OCI-LY3 (cell line): ENCODE data around the gene OSBPL2.

Experiments used
- H2AFZ ChIP-seq: fragments of 200-600, 300-600 bp; shearing (Covaris generic); 2 replicates; pipeline ENCODE4 v1.6.0; 2014; ENCODE audit warnings: antibody characterized with exemption, low read depth, low read length
- H3K27ac ChIP-seq: fragments of 200-600, 300-600 bp; sonication (generic); 2 replicates; pipeline ENCODE4 v1.5.1; 2014; ENCODE audit warnings: mild to moderate bottlenecking, low read length, moderate library complexity, mixed read lengths
- H3K27me3 ChIP-seq: fragments of 200-600, 300-600 bp; sonication (generic); 2 replicates; pipeline ENCODE4 v1.6.1; 2014; ENCODE audit warnings: low read depth, low read length, mixed read lengths
- H3K36me3 ChIP-seq: fragments of 200-600, 300-600 bp; sonication (generic); replicated peaks from 2 replicates; pipeline ENCODE3; 2014; ENCODE audit warnings: low read depth, low read length, mixed read lengths
- H3K4me1 ChIP-seq: fragments of 300-600, 200-600 bp; sonication (generic); 2 replicates; pipeline ENCODE4 v1.6.1; 2014; ENCODE audit warnings: low read length, mixed read lengths
- H3K4me2 ChIP-seq: fragments of 200-600, 300-600 bp; sonication (generic); 2 replicates; pipeline ENCODE4 v1.6.1; 2014; ENCODE audit warnings: low read length, mixed read lengths
- H3K4me3 ChIP-seq: fragments of 300-600, 200-600 bp; sonication (generic); 2 replicates; pipeline ENCODE4 v1.5.1; 2014; ENCODE audit warnings: antibody characterized with exemption, mild to moderate bottlenecking, low read length, moderate library complexity
- H3K79me2 ChIP-seq: fragments of 300-600, 200-600 bp; shearing (Covaris generic); 2 replicates; pipeline ENCODE4 v1.6.1; 2014; ENCODE audit warnings: mild to moderate bottlenecking, low read length, mixed read lengths
- H3K9ac ChIP-seq: fragments of 300-600, 200-600 bp; shearing (Covaris generic); 2 replicates; pipeline ENCODE4 v1.6.0; 2014; ENCODE audit warnings: mild to moderate bottlenecking, low read length, moderate library complexity
- H3K9me3 ChIP-seq: fragments of 200-600, 300-600 bp; shearing (Covaris generic); 2 replicates; pipeline ENCODE4 v1.6.1; 2014; ENCODE audit warnings: low read length, mixed read lengths; ENCODE audit not compliant: insufficient read depth
- H4K20me1 ChIP-seq: fragments of 200-600, 300-600 bp; sonication (generic); 2 replicates; pipeline ENCODE4 v1.6.1; 2016; ENCODE audit warnings: low read length, mixed read lengths; ENCODE audit not compliant: insufficient read depth
- EZH2phosphoT487 ChIP-seq: fragments of 200-600 bp; shearing (Covaris generic); IDR thresholded peaks from 2 replicates; pipeline ENCODE4 v1.6.1; 2018; ENCODE audit warnings: antibody characterized with exemption, mixed run types, low read depth
- TF ChIP-seq, protein P1 (sequence below): fragments of 200-600, 300-600 bp; sonication (generic); IDR thresholded peaks from 2 replicates; pipeline ENCODE4 v1.5.1; 2014; ENCODE audit warnings: antibody characterized with exemption, low read length, low read depth

OSBPL2 gene

DNA sequence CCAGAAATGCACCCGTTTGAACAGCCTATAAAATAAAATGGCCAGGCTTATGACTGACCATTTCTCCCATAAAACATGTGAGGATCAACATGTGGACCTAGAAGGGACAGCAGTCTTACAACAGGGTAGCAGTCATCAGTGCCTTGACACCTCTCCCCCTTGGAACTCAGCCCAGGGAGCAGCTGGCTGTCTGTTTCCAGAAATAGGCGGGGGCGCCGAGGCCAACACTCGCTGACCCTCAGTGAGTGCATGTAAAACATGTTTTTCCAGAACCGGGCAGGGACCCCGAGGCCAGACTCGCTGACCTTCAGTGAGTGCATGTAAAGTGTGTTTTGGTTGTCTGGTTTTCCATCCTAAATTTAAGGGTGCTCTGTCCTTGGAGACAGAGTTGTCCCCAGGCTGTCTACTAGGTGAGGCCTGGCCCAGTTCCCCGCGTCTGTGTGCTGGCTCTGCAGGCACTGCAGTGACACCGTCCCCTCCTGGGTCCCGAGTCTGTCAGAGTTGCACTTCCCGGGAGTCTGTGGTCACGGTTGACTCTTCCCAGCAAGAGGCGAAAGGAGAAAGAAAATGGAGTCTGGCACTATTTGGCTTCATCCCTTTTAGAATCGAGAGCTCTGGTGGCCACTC, 44.7 kb downstream of the OSBPL2 start:
- Histone ChIP-seq H4K20me1 (no peaks in the 10 kb centered on the region), H3K4me3 (no peak overlapping the region), H3K4me2 (no peak overlapping the region), H2AFZ (no peak overlapping the region), H3K27ac (no peak overlapping the region), H3K9ac (no peak overlapping the region), H3K27me3 (no peaks in the 10 kb centered on the region), H3K4me1 (no peaks in the 10 kb centered on the region), H3K9me3 (no peaks in the 10 kb centered on the region), H3K79me2 (no peaks in the 10 kb centered on the region), H3K36me3 (peaks cover 38% of the 10 kb centered on the region)
- TF ChIP-seq, protein P1, sequence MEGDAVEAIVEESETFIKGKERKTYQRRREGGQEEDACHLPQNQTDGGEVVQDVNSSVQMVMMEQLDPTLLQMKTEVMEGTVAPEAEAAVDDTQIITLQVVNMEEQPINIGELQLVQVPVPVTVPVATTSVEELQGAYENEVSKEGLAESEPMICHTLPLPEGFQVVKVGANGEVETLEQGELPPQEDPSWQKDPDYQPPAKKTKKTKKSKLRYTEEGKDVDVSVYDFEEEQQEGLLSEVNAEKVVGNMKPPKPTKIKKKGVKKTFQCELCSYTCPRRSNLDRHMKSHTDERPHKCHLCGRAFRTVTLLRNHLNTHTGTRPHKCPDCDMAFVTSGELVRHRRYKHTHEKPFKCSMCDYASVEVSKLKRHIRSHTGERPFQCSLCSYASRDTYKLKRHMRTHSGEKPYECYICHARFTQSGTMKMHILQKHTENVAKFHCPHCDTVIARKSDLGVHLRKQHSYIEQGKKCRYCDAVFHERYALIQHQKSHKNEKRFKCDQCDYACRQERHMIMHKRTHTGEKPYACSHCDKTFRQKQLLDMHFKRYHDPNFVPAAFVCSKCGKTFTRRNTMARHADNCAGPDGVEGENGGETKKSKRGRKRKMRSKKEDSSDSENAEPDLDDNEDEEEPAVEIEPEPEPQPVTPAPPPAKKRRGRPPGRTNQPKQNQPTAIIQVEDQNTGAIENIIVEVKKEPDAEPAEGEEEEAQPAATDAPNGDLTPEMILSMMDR: no peak
- no peak for TF ChIP-seq EZH2phosphoT487

DNA sequence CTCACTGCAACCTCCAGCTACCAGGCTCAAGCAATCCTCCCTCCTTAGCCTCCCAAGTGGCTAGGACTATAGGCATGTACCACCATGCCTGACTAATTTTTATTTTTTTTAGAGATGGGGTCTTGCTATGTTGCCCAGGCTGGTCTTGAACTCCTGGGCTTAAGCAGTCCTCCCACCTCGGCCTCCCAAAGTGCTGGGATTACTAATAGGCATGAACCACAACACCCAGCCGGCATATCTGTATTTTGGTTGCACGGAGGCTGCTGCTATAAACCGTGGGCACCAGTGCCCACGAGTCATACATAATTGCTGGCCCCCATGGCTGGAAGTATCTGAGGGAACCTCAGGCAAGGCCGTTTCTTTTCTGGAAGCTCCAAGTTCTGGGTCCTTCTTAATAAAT, 46.1 kb downstream of the OSBPL2 start:
- Histone ChIP-seq H3K27ac (no peak overlapping the region), H3K9me3 (no peaks in the 10 kb centered on the region), H3K4me1 (no peaks in the 10 kb centered on the region), H3K4me3 (no peak overlapping the region), H3K9ac (no peak overlapping the region), H3K4me2 (no peak overlapping the region), H3K79me2 (no peaks in the 10 kb centered on the region), H3K36me3 (peaks cover 33% of the 10 kb centered on the region), H2AFZ (no peak overlapping the region), H4K20me1 (0 out of 2 replicates have a peak, but pooled peaks cover 2% of the 10 kb centered on the region), H3K27me3 (no peaks in the 10 kb centered on the region)
- no peak for TF ChIP-seq EZH2phosphoT487
- TF ChIP-seq, protein P1: no peak

DNA sequence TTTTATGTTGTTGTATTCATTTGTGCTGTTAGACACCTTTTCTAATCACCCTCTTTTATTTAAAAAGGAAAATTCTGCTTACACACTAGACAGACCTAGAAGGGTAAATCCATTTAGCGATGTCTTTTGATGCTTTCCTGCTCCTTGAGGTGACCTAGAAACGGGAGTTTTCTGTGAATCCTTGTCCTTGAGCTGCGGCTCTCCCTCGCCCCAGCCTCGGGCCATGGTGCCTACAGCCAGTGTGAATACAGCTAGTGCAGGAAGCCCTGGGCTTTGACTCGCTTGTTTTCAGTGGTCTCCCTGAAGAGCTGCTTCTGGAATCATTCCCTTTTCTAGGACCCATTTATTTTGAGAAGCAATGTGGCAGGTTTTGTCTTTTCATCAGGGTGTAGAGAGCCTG, 46.8 kb downstream of the OSBPL2 start:
- H3K79me2 ChIP-seq: no peaks in the 10 kb centered on the region
- H4K20me1 ChIP-seq: 0 out of 2 replicates have a peak, but pooled peaks cover 2% of the 10 kb centered on the region
- no peak for TF ChIP-seq EZH2phosphoT487
- TF ChIP-seq, protein P1: no peak
- no peak overlapping the region for H2AFZ ChIP-seq
- H3K9me3 ChIP-seq: no peaks in the 10 kb centered on the region
- H3K27me3 ChIP-seq: no peaks in the 10 kb centered on the region
- H3K4me3 ChIP-seq: no peak overlapping the region
- no peak overlapping the region for H3K27ac ChIP-seq
- H3K9ac ChIP-seq: no peak overlapping the region
- H3K4me1 ChIP-seq: no peaks in the 10 kb centered on the region
- peaks cover 28% of the 10 kb centered on the region for H3K36me3 ChIP-seq
- no peak overlapping the region for H3K4me2 ChIP-seq

DNA sequence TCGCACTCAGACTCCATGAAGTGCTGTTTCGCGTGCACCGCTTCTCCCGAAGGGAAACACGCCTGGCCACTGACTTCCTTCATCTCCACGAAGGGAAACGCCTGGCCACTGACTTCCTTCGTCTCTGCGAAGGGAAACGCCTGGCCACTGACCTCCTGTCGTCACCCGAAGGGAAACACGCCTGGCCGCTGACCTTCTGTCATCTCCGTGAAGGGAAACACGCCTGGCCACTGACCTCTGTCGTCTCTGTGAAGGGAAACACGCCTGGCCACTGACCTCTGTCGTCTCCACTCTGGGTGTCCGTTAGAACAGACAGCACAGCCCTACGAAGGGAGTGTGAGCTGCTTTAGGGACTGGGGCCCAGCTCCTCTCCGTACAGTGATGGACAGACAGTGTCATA, 47.4 kb downstream of the OSBPL2 start:
- Histone ChIP-seq H3K79me2 (no peaks in the 10 kb centered on the region), H3K9ac (no peak overlapping the region), H4K20me1 (0 out of 2 replicates have a peak, but pooled peaks cover 2% of the 10 kb centered on the region), H3K9me3 (no peaks in the 10 kb centered on the region), H3K27me3 (no peaks in the 10 kb centered on the region), H3K4me3 (no peak overlapping the region), H3K4me1 (no peaks in the 10 kb centered on the region), H3K27ac (no peak overlapping the region), H3K4me2 (no peak overlapping the region), H3K36me3 (peaks cover 23% of the 10 kb centered on the region), H2AFZ (no peak overlapping the region)
- TF ChIP-seq, protein P1: no peak
- TF ChIP-seq EZH2phosphoT487: no peak
